Central memory CD8-positive, alpha-beta T cell (primary cell): ENCODE measurements around the gene MYL3.

Experiments used
- ATAC-seq: fragments of 150-1000 bp; cut with Tn5 transposase; replicated peaks from 2 replicates; pipeline ENCODE4 v1.10.0; 2022; ENCODE audit warnings: mild to moderate bottlenecking, moderate FRiP score, moderate number of reproducible peaks; ENCODE audit not compliant: poor library complexity, severe bottlenecking; ENCODE audit errors: extremely low read depth
- DNase-seq, 2 donors: peaks; one replicate each; pipeline ENCODE4 v3.0.0; 2021; ENCODE audit warnings: low spot score in 2 of 2
- H3K27ac Mint-ChIP-seq: one replicate; pipeline ENCODE4 v1.8.0; 2022; ENCODE audit warnings: low read depth, mild to moderate bottlenecking, moderate library complexity, mixed read lengths
- H3K27me3 Mint-ChIP-seq: one replicate; pipeline ENCODE4 v1.8.0; 2022; ENCODE audit warnings: mixed read lengths
- H3K36me3 Mint-ChIP-seq: one replicate; pipeline ENCODE4 v1.8.0; 2022; ENCODE audit warnings: mild to moderate bottlenecking, moderate library complexity, mixed read lengths; ENCODE audit not compliant: insufficient read depth
- H3K4me1 Mint-ChIP-seq: one replicate; pipeline ENCODE4 v1.8.0; 2022; ENCODE audit warnings: mixed read lengths
- H3K4me3 Mint-ChIP-seq: one replicate; pipeline ENCODE4 v1.8.0; 2022; ENCODE audit warnings: mild to moderate bottlenecking, moderate library complexity, mixed read lengths
- H3K9me3 Mint-ChIP-seq: one replicate; pipeline ENCODE4 v1.8.0; 2022; ENCODE audit warnings: mixed read lengths

MYL3 gene

GRCh38 chr3:46896386-46896785 lies 33.1 kb upstream of the MYL3 start:
- no peak for ATAC-seq
- Mint-ChIP-seq H3K4me3 (no peak overlapping the region), H3K27ac (no peak overlapping the region), H3K27me3 (peaks cover 25% of the 10 kb centered on the region), H3K9me3 (no peaks in the 10 kb centered on the region), H3K36me3 (peaks cover 5% of the 10 kb centered on the region), H3K4me1 (peaks cover 5% of the 10 kb centered on the region)
- DNase-seq: no peak

- no peak overlapping the region for H3K4me3 Mint-ChIP-seq
- H3K27ac Mint-ChIP-seq: no peak overlapping the region
- ATAC-seq (no peak), DNase-seq (no peak)
- H3K4me1 Mint-ChIP-seq: peaks cover 5% of the 10 kb centered on the region
- peaks cover 32% of the 10 kb centered on the region for H3K27me3 Mint-ChIP-seq
- H3K9me3 Mint-ChIP-seq: no peaks in the 10 kb centered on the region
- peaks cover 5% of the 10 kb centered on the region for H3K36me3 Mint-ChIP-seq
Observed at GRCh38 chr3:46895761-46896160, 32.5 kb upstream of the MYL3 start.

- Mint-ChIP-seq H3K4me3 (no peak overlapping the region), H3K27ac (no peak overlapping the region), H3K27me3 (peaks cover 37% of the 10 kb centered on the region), H3K9me3 (no peaks in the 10 kb centered on the region), H3K4me1 (peaks cover 5% of the 10 kb centered on the region), H3K36me3 (peaks cover 5% of the 10 kb centered on the region)
- peak; percentile 70 to 72 for DNase-seq
- peak; percentile 69 for ATAC-seq
Observed at GRCh38 chr3:46895204-46895660, 32.0 kb upstream of the MYL3 start.

GRCh38 chr3:46894256-46894655 lies 31.0 kb upstream of the MYL3 start:
- Mint-ChIP-seq H3K27ac (no peak overlapping the region), H3K9me3 (no peaks in the 10 kb centered on the region), H3K4me1 (peaks cover 5% of the 10 kb centered on the region), H3K4me3 (no peak overlapping the region), H3K27me3 (peaks cover 47% of the 10 kb centered on the region), H3K36me3 (peaks cover 5% of the 10 kb centered on the region)
- ATAC-seq (no peak), DNase-seq (no peak)

GRCh38 chr3:46893763-46894162 lies 30.5 kb upstream of the MYL3 start:
- ATAC-seq: no peak
- peaks cover 4% of the 10 kb centered on the region for H3K36me3 Mint-ChIP-seq

GRCh38 chr3:46893146-46893748 lies 30.0 kb upstream of the MYL3 start:
- Mint-ChIP-seq H3K27me3 (peaks cover 50% of the 10 kb centered on the region), H3K4me3 (no peak overlapping the region), H3K9me3 (no peaks in the 10 kb centered on the region), H3K4me1 (peaks cover 5% of the 10 kb centered on the region), H3K27ac (no peak overlapping the region), H3K36me3 (peaks cover 4% of the 10 kb centered on the region)
- DNase-seq (no peak), ATAC-seq (no peak)

More at GRCh38 chr3:46893763-46894162, 30.5 kb upstream of the MYL3 start:
- H3K4me1 Mint-ChIP-seq: peaks cover 5% of the 10 kb centered on the region
- H3K27ac Mint-ChIP-seq: no peak overlapping the region
- peaks cover 50% of the 10 kb centered on the region for H3K27me3 Mint-ChIP-seq
- H3K9me3 Mint-ChIP-seq: no peaks in the 10 kb centered on the region
- no peak overlapping the region for H3K4me3 Mint-ChIP-seq
- DNase-seq: no peak

- Mint-ChIP-seq H3K36me3 (peaks cover 4% of the 10 kb centered on the region), H3K4me1 (peaks cover 5% of the 10 kb centered on the region), H3K27ac (no peak overlapping the region), H3K4me3 (peak overlapping the region; percentile 39), H3K9me3 (no peaks in the 10 kb centered on the region), H3K27me3 (peaks cover 50% of the 10 kb centered on the region)
- no peak for DNase-seq
- ATAC-seq: no peak
Observed at GRCh38 chr3:46892285-46893145, 29.3 kb upstream of the MYL3 start.

- Mint-ChIP-seq H3K9me3 (no peaks in the 10 kb centered on the region), H3K36me3 (peaks cover 2% of the 10 kb centered on the region), H3K27me3 (peaks cover 50% of the 10 kb centered on the region), H3K4me1 (peaks cover 5% of the 10 kb centered on the region), H3K4me3 (no peak overlapping the region), H3K27ac (no peak overlapping the region)
- no peak for DNase-seq
- ATAC-seq: no peak
Observed at GRCh38 chr3:46891132-46891531, 27.9 kb upstream of the MYL3 start.

GRCh38 chr3:46890132-46890531 lies 26.9 kb upstream of the MYL3 start:
- no peak overlapping the region for H3K4me3 Mint-ChIP-seq
- peaks cover 1% of the 10 kb centered on the region for H3K4me1 Mint-ChIP-seq
- H3K36me3 Mint-ChIP-seq: peaks cover 2% of the 10 kb centered on the region
- DNase-seq: no peak
- ATAC-seq: no peak
- H3K27ac Mint-ChIP-seq: no peak overlapping the region
- H3K27me3 Mint-ChIP-seq: peaks cover 57% of the 10 kb centered on the region
- no peaks in the 10 kb centered on the region for H3K9me3 Mint-ChIP-seq

GRCh38 chr3:46889381-46890110 lies 26.3 kb upstream of the MYL3 start:
- ATAC-seq (no peak), DNase-seq (no peak)
- Mint-ChIP-seq H3K27ac (no peak overlapping the region), H3K36me3 (peaks cover under 1% of the 10 kb centered on the region), H3K4me1 (no peaks in the 10 kb centered on the region), H3K9me3 (no peaks in the 10 kb centered on the region), H3K27me3 (peaks cover 63% of the 10 kb centered on the region), H3K4me3 (no peak overlapping the region)

- DNase-seq (no peak), ATAC-seq (no peak)
- peaks cover 66% of the 10 kb centered on the region for H3K27me3 Mint-ChIP-seq
- no peaks in the 10 kb centered on the region for H3K4me1 Mint-ChIP-seq
- H3K4me3 Mint-ChIP-seq: no peak overlapping the region
- no peaks in the 10 kb centered on the region for H3K9me3 Mint-ChIP-seq
- no peaks in the 10 kb centered on the region for H3K36me3 Mint-ChIP-seq
- no peak overlapping the region for H3K27ac Mint-ChIP-seq
Observed at GRCh38 chr3:46888705-46889104, 25.5 kb upstream of the MYL3 start.

GRCh38 chr3:46887980-46888494 lies 24.8 kb upstream of the MYL3 start:
- Mint-ChIP-seq H3K36me3 (no peaks in the 10 kb centered on the region), H3K4me3 (no peak overlapping the region), H3K4me1 (no peaks in the 10 kb centered on the region), H3K27ac (no peak overlapping the region), H3K9me3 (no peaks in the 10 kb centered on the region), H3K27me3 (peaks cover 62% of the 10 kb centered on the region)
- ATAC-seq: no peak
- no peak for DNase-seq
